Heart right ventricle (tissue), 16 donors: ENCODE results near the gene NFIC. TPM values are rescaled to one million over a fixed set of nuclear protein-coding genes. Genes with fewer than 3 reads are reported as not detected.

Experiments
- ATAC-seq, 8 donors: fragments of 200-7000 bp; cut with Tn5 transposase; one replicate each; pipeline ENCODE4 v1.9.1; 2020; ENCODE audit warnings: mild to moderate bottlenecking in 8 of 8, moderate library complexity in 8 of 8, moderate number of reproducible peaks in 1 of 8
- DNase-seq, 2 donors: peaks; one replicate each; pipeline ENCODE4 v3.0.0-alpha.2; 2020
- H3K27ac ChIP-seq, 10 donors: fragments of 200-600 bp; sonication (generic) in 2 of 10; one replicate each; pipeline versions ENCODE4 v1.5.0 to v1.8.0; 2020 to 2022; ENCODE audit warnings: mild to moderate bottlenecking in 3 of 10
- H3K27me3 ChIP-seq, 7 donors: fragments of 200-600 bp; one replicate each; pipeline ENCODE4 v1.8.0; 2021 to 2022; ENCODE audit warnings: mild to moderate bottlenecking in 2 of 7
- H3K36me3 ChIP-seq, 9 donors: fragments of 200-600 bp; sonication (generic) in 1 of 9; one replicate each; pipeline versions ENCODE4 v1.5.0 to v1.8.0; 2020 to 2022; ENCODE audit warnings: mild to moderate bottlenecking in 2 of 9
- H3K4me1 ChIP-seq, 9 donors: fragments of 200-600 bp; sonication (generic) in 1 of 9; one replicate each; pipeline versions ENCODE4 v1.5.0 to v1.8.0; 2020 to 2022; ENCODE audit warnings: mild to moderate bottlenecking in 4 of 9
- H3K4me3 ChIP-seq, 10 donors: fragments of 200-600 bp; sonication (generic) in 2 of 10; one replicate each; pipeline versions ENCODE4 v1.5.0 to v1.8.0; 2020 to 2022; ENCODE audit warnings: mild to moderate bottlenecking in 7 of 10, moderate library complexity in 2 of 10
- H3K9me3 ChIP-seq, 11 donors: fragments of 200-600 bp in 10 of 11; sonication (generic) in 2 of 11; one replicate each; pipeline versions ENCODE4 v1.5.0 to v1.8.0; 2013 to 2022; ENCODE audit warnings: mild to moderate bottlenecking in 2 of 11, control low read depth in 1 of 11, moderate library complexity in 1 of 11
- WGBS, 2 donors: extraction: QIAGEN DNeasy Blood & Tissue Kit; methylation state at CpG; one replicate each; pipeline ENCODE4 v1.1.7; 2013; ENCODE audit warnings: inconsistent platforms in 1 of 2; 5-methylcytosine and 5-hydroxymethylcytosine counted together
- intact Hi-C, 10 donors: fragments of 100-400 bp; cut with DNase I; formaldehyde crosslinking; loops; one replicate each; pipeline versions ENCODE4 v1.11.1 to v1.14.2; 2022
- polyA plus RNA-seq, 2 donors: library from polyadenylated mRNA; stranded (reverse); fragments of 200-250 nt; gene quantifications; one replicate each; pipeline ENCODE4 v1.2.3, GENCODE V29; 2013
- total RNA-seq, 10 donors: library from RNA; stranded (reverse); fragmentation: NEBNext Ultra II Directional in 3 of 10; extraction: Animal tissue kit (Norgen Biotek cat#: 25700) in 3 of 10; gene quantifications; one replicate each; pipeline versions ENCODE4 v1.2.1 to v1.2.4, GENCODE V29; 2021 to 2023
- TF ChIP-seq, protein P1 (sequence below), 9 donors: fragments of 200-600 bp; sonication (generic) in 2 of 9; IDR thresholded peaks; one replicate each; pipeline versions ENCODE4 v1.5.0 to v1.8.0; 2021 to 2022; ENCODE audit warnings: antibody characterized with exemption in 9 of 9, mild to moderate bottlenecking in 5 of 9, moderate library complexity in 1 of 9
- donor health status: Arrhythmogenic right ventricular cardiomyopathy.
- donor health status: ischemic (EF 13 %, LVEDD 7.1; RV severe dilation, severe dysfunction).
- donor health status: healthy with polysubstance abuse.
- donor health status: DM: no; HTN: yes; CAD: no.
- donor health status: DM: no; HTN: no; CAD: no.
- donor health status: ischemic (EF 25% LVEDD 6.9; RV normal size, moderate dysfunction).
- donor health status: ischemic (EF 25% LVEDD 5.7; RV mildly dilated, moderate dysfunction).
- donor health status: healthy.
- donor health status: DM: yes; HTN: yes; CAD: no.
- donor health status: Ischemic cardiomyopathy.
- donor health status: ischemic (EF 35%, LVEDD 5.7; RV mildly dilated, moderate dysfunction).
- donor health status: nonischemic (EF 11% LVEDD 7.7; RV severe dilation, severe dysfunction).
- donor health status: DM: yes; HTN: yes; CAD: no.
- donor health status: PGD.
- donor health status: ischemic (EF 29% LVEDD 5.4; RV normal size, mild dysfunction).
- donor health status: nonischemic (EF 23%, LVEDD 6.1; RV moderate dilation, normal function).

NFIC gene
- total and polyA plus RNA-seq, 12 donors, result 52.3 to 217 (median 157) TPM

- Histone ChIP-seq H3K36me3 (peaks cover 0 to 46% (median 4%) of the 10 kb centered on the region in 9 donors), H3K9me3 (no peaks in the 10 kb centered on the region), H3K4me1 (peaks cover 0 to 26% (median 3%) of the 10 kb centered on the region in 9 donors), H3K27ac (no peak overlapping the region), H3K27me3 (no peaks in the 10 kb centered on the region), H3K4me3 (no peak overlapping the region)
- 83 to 86% methylated on average over 10 of the region's 10 CpGs for WGBS, 2 donors
- TF ChIP-seq, protein P1, sequence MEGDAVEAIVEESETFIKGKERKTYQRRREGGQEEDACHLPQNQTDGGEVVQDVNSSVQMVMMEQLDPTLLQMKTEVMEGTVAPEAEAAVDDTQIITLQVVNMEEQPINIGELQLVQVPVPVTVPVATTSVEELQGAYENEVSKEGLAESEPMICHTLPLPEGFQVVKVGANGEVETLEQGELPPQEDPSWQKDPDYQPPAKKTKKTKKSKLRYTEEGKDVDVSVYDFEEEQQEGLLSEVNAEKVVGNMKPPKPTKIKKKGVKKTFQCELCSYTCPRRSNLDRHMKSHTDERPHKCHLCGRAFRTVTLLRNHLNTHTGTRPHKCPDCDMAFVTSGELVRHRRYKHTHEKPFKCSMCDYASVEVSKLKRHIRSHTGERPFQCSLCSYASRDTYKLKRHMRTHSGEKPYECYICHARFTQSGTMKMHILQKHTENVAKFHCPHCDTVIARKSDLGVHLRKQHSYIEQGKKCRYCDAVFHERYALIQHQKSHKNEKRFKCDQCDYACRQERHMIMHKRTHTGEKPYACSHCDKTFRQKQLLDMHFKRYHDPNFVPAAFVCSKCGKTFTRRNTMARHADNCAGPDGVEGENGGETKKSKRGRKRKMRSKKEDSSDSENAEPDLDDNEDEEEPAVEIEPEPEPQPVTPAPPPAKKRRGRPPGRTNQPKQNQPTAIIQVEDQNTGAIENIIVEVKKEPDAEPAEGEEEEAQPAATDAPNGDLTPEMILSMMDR (IDR thresholded peaks at IDR 0.05), result no peak
- no peak for DNase-seq
- intact Hi-C loops, result no loop called here
- ATAC-seq, result no peak
Observed at GRCh38 chr19:3518255-3518654, 151.9 kb downstream of the NFIC start.

DNA sequence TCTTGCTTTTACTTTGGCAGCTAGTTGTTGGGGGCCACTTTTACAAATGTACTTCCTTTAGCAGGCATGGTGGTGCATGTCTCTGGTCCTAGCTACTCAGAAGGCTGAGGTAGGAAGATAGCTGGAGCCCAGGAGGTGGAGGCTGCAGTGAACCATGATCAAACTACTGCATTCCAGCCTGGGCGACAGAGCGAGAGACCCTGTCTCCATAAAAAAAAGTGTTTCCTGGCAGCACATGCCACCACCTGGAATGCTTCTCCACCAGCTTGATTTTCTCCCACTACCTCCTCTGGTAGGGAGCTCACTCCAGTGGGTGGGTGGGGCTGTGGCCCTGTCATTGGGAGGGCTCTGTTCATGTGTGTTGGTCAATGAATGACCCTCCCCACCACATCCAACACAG lies 152.3 kb downstream of the NFIC start:
- Histone ChIP-seq H3K36me3 (peaks cover 0 to 50% (median 8%) of the 10 kb centered on the region in 9 donors), H3K27ac (no peak overlapping the region), H3K4me1 (peaks cover 0 to 23% (median 3%) of the 10 kb centered on the region in 9 donors), H3K27me3 (no peaks in the 10 kb centered on the region), H3K9me3 (no peaks in the 10 kb centered on the region), H3K4me3 (no peak overlapping the region)
- intact Hi-C loops, result no loop called here
- ATAC-seq (no peak), DNase-seq (no peak)
- 86 to 92% methylated on average over 2 of the region's 2 CpGs for WGBS, 2 donors
- TF ChIP-seq, protein P1 (IDR thresholded peaks at IDR 0.05), result no peak

Other genes with a start within 250 kb of the NFIC start
- gene GNA15, start 230.6 kb upstream of the NFIC start, total RNA-seq, result 1 to 10 TPM in 5 of 10 donors, under 1 TPM in 5; 0.42 to 8.9 (median 0.99) TPM
- 1 to 10 TPM; 1.0 to 1.4 TPM for gene GNA15, start 230.6 kb upstream of the NFIC start, polyA plus RNA-seq
- gene S1PR4, start 187.8 kb upstream of the NFIC start, total RNA-seq, result 1 to 10 TPM in 1 of 10 donors, under 1 TPM in 9; 0.24 to 3.3 (median 0.59) TPM
- gene S1PR4, start 187.8 kb upstream of the NFIC start, polyA plus RNA-seq, result 1 to 10 TPM; 1.5 to 1.9 TPM
- 10 to 100 TPM; 17.1 to 36.3 (median 24.6) TPM for gene NCLN, start 180.7 kb upstream of the NFIC start, total RNA-seq
- gene NCLN, start 180.7 kb upstream of the NFIC start, polyA plus RNA-seq, result 10 to 100 TPM; 31.4 to 43.6 TPM
- not detected for gene CELF5, start 141.9 kb upstream of the NFIC start, total RNA-seq
- not detected for gene CELF5, start 141.9 kb upstream of the NFIC start, polyA plus RNA-seq
- gene SMIM24, start 113.9 kb downstream of the NFIC start, total RNA-seq, result not detected
- not detected for gene SMIM24, start 113.9 kb downstream of the NFIC start, polyA plus RNA-seq
- not detected for gene SMIM44, start 116.9 kb downstream of the NFIC start, total RNA-seq
- gene SMIM44, start 116.9 kb downstream of the NFIC start, polyA plus RNA-seq, result not detected
- gene DOHH, start 134.1 kb downstream of the NFIC start, total RNA-seq, result 10 to 100 TPM in 5 of 10 donors, 1 to 10 TPM in 5; 7.2 to 14.9 (median 9.4) TPM
- 10 to 100 TPM; 13.2 to 30.4 TPM for gene DOHH, start 134.1 kb downstream of the NFIC start, polyA plus RNA-seq
- gene FZR1, start 139.7 kb downstream of the NFIC start, total RNA-seq, result 10 to 100 TPM; 21.0 to 30.8 (median 27.1) TPM
- 10 to 100 TPM; 13.5 to 15.2 TPM for gene FZR1, start 139.7 kb downstream of the NFIC start, polyA plus RNA-seq
- gene TEKTIP1, start 172.6 kb downstream of the NFIC start, total RNA-seq, result 1 to 10 TPM in 2 of 10 donors, under 1 TPM in 8; 0.38 to 1.3 (median 0.79) TPM
- gene TEKTIP1, start 172.6 kb downstream of the NFIC start, polyA plus RNA-seq, result under 1 TPM in 1 of 2 donors, not detected in 1; 0.09 TPM
- gene MFSD12, start 191.0 kb downstream of the NFIC start, total RNA-seq, result 10 to 100 TPM; 11.6 to 41.3 (median 21.0) TPM
- gene MFSD12, start 191.0 kb downstream of the NFIC start, polyA plus RNA-seq, result 10 to 100 TPM; 24.3 to 43.2 TPM
- 10 to 100 TPM; 19.5 to 49.3 (median 30.3) TPM for gene HMG20B, start 206.4 kb downstream of the NFIC start, total RNA-seq
- 10 to 100 TPM; 65.2 to 73.3 TPM for gene HMG20B, start 206.4 kb downstream of the NFIC start, polyA plus RNA-seq
- gene GIPC3, start 218.9 kb downstream of the NFIC start, total RNA-seq, result 1 to 10 TPM; 1.3 to 2.8 (median 2.1) TPM
- gene GIPC3, start 218.9 kb downstream of the NFIC start, polyA plus RNA-seq, result 1 to 10 TPM in 1 of 2 donors, under 1 TPM in 1; 0.90 to 2.4 TPM
- gene TBXA2R, start 240.3 kb downstream of the NFIC start, total RNA-seq, result 1 to 10 TPM; 1.6 to 4.0 (median 3.0) TPM
- 1 to 10 TPM; 2.9 to 3.4 TPM for gene TBXA2R, start 240.3 kb downstream of the NFIC start, polyA plus RNA-seq